IMR-90 (cell line): Measurements from ENCODE around the gene MYLK4. TPM values are rescaled to one million over a fixed set of nuclear protein-coding genes. Genes with fewer than 3 reads are reported as not detected.

Source experiments
- ATAC-seq: fragments of 200-7000 bp; cut with Tn5 transposase; 2 replicates; pipeline ENCODE4 v1.9.1; 2020; ENCODE audit warnings: low read depth, mild to moderate bottlenecking, moderate library complexity
- BruUV-seq: library from RNA; stranded (reverse); fragments of 400-500 nt; replicated peaks from 2 replicates; lab custom pipeline; 2021; lab: Mats Ljungman, UMichigan
- CTCF ChIA-PET: fragments of 300-600 bp; formaldehyde crosslinking; extraction: SDS; loops from one replicate; lab custom pipeline; 2021; ENCODE audit warnings: antibody characterized with exemption; lab: Yijun Ruan, JAX
- POLR2A ChIA-PET: fragments of 300-600 bp; sonication (Branson Sonifier 250); formaldehyde crosslinking; loops from one replicate; lab custom pipeline; 2022; ENCODE audit warnings: antibody characterized with exemption; ENCODE audit not compliant: unreplicated experiment; lab: Charles Lee
- DNase-seq: peaks from one replicate; pipeline ENCODE4 v3.0.0; 2013
- H2AFZ ChIP-seq: replicated peaks from 2 replicates; pipeline ENCODE3; 2013; ENCODE audit warnings: low read length, mild to moderate bottlenecking; ENCODE audit not compliant: poor library complexity
- H2AK5ac ChIP-seq: 2 replicates; pipeline ENCODE4 v1.6.1; 2013; ENCODE audit warnings: low read depth, low read length, inconsistent platforms
- H2AK9ac ChIP-seq: replicated peaks from 2 replicates; pipeline ENCODE3; 2013; ENCODE audit warnings: mild to moderate bottlenecking, low read depth, low read length, moderate library complexity; ENCODE audit not compliant: poor library complexity
- H2BK120ac ChIP-seq: 2 replicates; pipeline ENCODE4 v1.6.1; 2013; ENCODE audit warnings: low read depth, low read length, inconsistent platforms
- H2BK15ac ChIP-seq: 3 replicates; pipeline ENCODE4 v1.6.1; 2013; ENCODE audit warnings: low read depth, low read length, inconsistent platforms
- H2BK20ac ChIP-seq: 2 replicates; pipeline ENCODE4 v1.6.1; 2013; ENCODE audit warnings: low read depth, mild to moderate bottlenecking, inconsistent platforms, low read length, moderate library complexity
- H2BK5ac ChIP-seq: 2 replicates; pipeline ENCODE4 v1.6.1; 2013; ENCODE audit warnings: mild to moderate bottlenecking, low read depth, low read length, inconsistent platforms; ENCODE audit not compliant: poor library complexity, severe bottlenecking
- H3K14ac ChIP-seq: replicated peaks from 2 replicates; pipeline ENCODE4 v1.6.1; 2013; ENCODE audit warnings: low read depth, low read length, inconsistent platforms
- H3K18ac ChIP-seq: 2 replicates; pipeline ENCODE4 v1.6.1; 2013; ENCODE audit warnings: low read depth, low read length, control low read depth
- H3K23ac ChIP-seq: 2 replicates; pipeline ENCODE4 v1.6.1; 2013; ENCODE audit warnings: low read depth, low read length, inconsistent platforms
- H3K27ac ChIP-seq: 2 replicates; pipeline ENCODE4 v1.5.1; 2013; ENCODE audit warnings: mild to moderate bottlenecking, control low read depth, low read length; ENCODE audit not compliant: insufficient read depth
- H3K27me3 ChIP-seq: 2 replicates; pipeline ENCODE4 v1.6.1; 2013; ENCODE audit warnings: low read length; ENCODE audit not compliant: control insufficient read depth, insufficient read depth
- H3K36me3 ChIP-seq: 2 replicates; pipeline ENCODE4 v1.6.1; 2013; ENCODE audit warnings: low read length, mixed read lengths; ENCODE audit not compliant: control insufficient read depth, insufficient read depth
- H3K4ac ChIP-seq: 2 replicates; pipeline ENCODE4 v1.6.1; 2013; ENCODE audit warnings: low read depth, low read length, inconsistent platforms
- H3K4me1 ChIP-seq: 2 replicates; pipeline ENCODE4 v1.6.1; 2013; ENCODE audit warnings: low read length, mixed read lengths; ENCODE audit not compliant: control insufficient read depth, insufficient read depth
- H3K4me2 ChIP-seq: 2 replicates; pipeline ENCODE4 v1.6.1; 2013; ENCODE audit warnings: low read depth, mild to moderate bottlenecking, control low read depth, low read length, moderate library complexity
- H3K4me3 ChIP-seq: 2 replicates; pipeline ENCODE4 v1.5.1; 2013; ENCODE audit warnings: low read depth, mild to moderate bottlenecking, control low read depth, low read length, moderate library complexity; ENCODE audit not compliant: insufficient read depth
- H3K56ac ChIP-seq: 2 replicates; pipeline ENCODE4 v1.6.1; 2013; ENCODE audit warnings: low read length, inconsistent platforms; ENCODE audit not compliant: insufficient read depth; ENCODE audit errors: extremely low read depth
- H3K79me1 ChIP-seq, 2 experiments: 2 replicates each; pipeline ENCODE4 v1.6.1; 2013; ENCODE audit warnings: low read length in 2 of 2, inconsistent platforms in 1 of 2, low read depth in 1 of 2
- H3K9ac ChIP-seq: 2 replicates; pipeline ENCODE4 v1.6.1; 2013; ENCODE audit warnings: low read depth, low read length, control low read depth
- H3K9me1 ChIP-seq: 2 replicates; pipeline ENCODE4 v1.6.1; 2013; ENCODE audit warnings: low read length, inconsistent platforms; ENCODE audit not compliant: insufficient read depth
- H3K9me3 ChIP-seq: 2 replicates; pipeline ENCODE4 v1.6.1; 2013; ENCODE audit warnings: low read length; ENCODE audit not compliant: control insufficient read depth, insufficient read depth
- H4K20me1 ChIP-seq: 2 replicates; pipeline ENCODE4 v1.6.1; 2013; ENCODE audit warnings: low read length, inconsistent platforms; ENCODE audit not compliant: insufficient read depth
- H4K5ac ChIP-seq: 2 replicates; pipeline ENCODE4 v1.6.1; 2013; ENCODE audit warnings: mild to moderate bottlenecking, low read depth, low read length, control low read depth
- H4K8ac ChIP-seq, 2 experiments: 2 replicates each; pipeline ENCODE4 v1.6.1; 2013; ENCODE audit warnings: low read depth in 2 of 2, low read length in 2 of 2, control low read depth in 1 of 2, inconsistent platforms in 1 of 2
- H4K91ac ChIP-seq: 2 replicates; pipeline ENCODE4 v1.6.1; 2013; ENCODE audit warnings: low read depth, low read length, inconsistent platforms; ENCODE audit not compliant: insufficient read depth
- BHLHE40 ChIP-seq: fragments of 150-350 bp; IDR thresholded peaks from 2 replicates; pipeline ENCODE4 v1.6.1; 2016; ENCODE audit warnings: mild to moderate bottlenecking, low read depth, low read length
- CEBPB ChIP-seq: IDR thresholded peaks from 2 replicates; pipeline ENCODE4 v1.6.1; 2012; ENCODE audit warnings: low read depth, low read length, improper control_type of control experiment
- MAFK ChIP-seq: IDR thresholded peaks from 2 replicates; pipeline ENCODE4 v1.6.1; 2012; ENCODE audit warnings: low read depth, low read length, improper control_type of control experiment
- MAZ ChIP-seq: IDR thresholded peaks from 2 replicates; pipeline ENCODE4 v1.6.1; 2012; ENCODE audit warnings: low read depth, mild to moderate bottlenecking, low read length, improper control_type of control experiment, moderate library complexity, borderline replicate concordance
- NFE2L2 ChIP-seq: fragments of 150-350 bp; IDR thresholded peaks from 2 replicates; pipeline ENCODE4 v1.6.1; 2016; ENCODE audit warnings: low read depth, mild to moderate bottlenecking, low read length
- POLR2A ChIP-seq: IDR thresholded peaks from 2 replicates; pipeline ENCODE4 v1.6.1; 2012; ENCODE audit warnings: mild to moderate bottlenecking, low read depth, low read length
- RCOR1 ChIP-seq: IDR thresholded peaks from 2 replicates; pipeline ENCODE4 v1.6.1; 2012; ENCODE audit warnings: mild to moderate bottlenecking, low read length, improper control_type of control experiment; ENCODE audit not compliant: insufficient replicate concordance
- RFX5 ChIP-seq: IDR thresholded peaks from 2 replicates; pipeline ENCODE4 v1.8.0; 2012; ENCODE audit warnings: low read depth, mild to moderate bottlenecking, low read length, moderate library complexity
- WGBS, 2 experiments: methylation state at CpG; one replicate each; pipeline versions ENCODE4 v1.1.5 to v1.1.7; 2013; ENCODE audit warnings: missing lambda C conversion rate in 2 of 2; ENCODE audit not compliant: insufficient read length in 1 of 2; ENCODE audit errors: extremely low coverage in 2 of 2; 5-methylcytosine and 5-hydroxymethylcytosine counted together
- dilution Hi-C: fragments of 300-500 bp; cut with HindIII; formaldehyde crosslinking; loops from one replicate; pipeline ENCODE4 v1.14.3; 2018; ENCODE audit warnings: low sequenced_read_pairs; ENCODE audit not compliant: unreplicated experiment
- in situ Hi-C: fragments of 300-500 bp; cut with MboI; formaldehyde crosslinking; loops from 3 replicates; pipeline ENCODE4 v1.14.3; 2019; ENCODE audit warnings: low sequenced_read_pairs, inconsistent platforms, mixed read lengths
- intact Hi-C: fragments of 100-400 bp; cut with micrococcal nuclease; formaldehyde crosslinking; loops from 2 replicates; pipeline ENCODE4 v1.10.0; 2022
- polyA plus RNA-seq, 3 experiments: library from polyadenylated mRNA; depleted of rRNA; stranded (reverse); fragments of >200 nt; gene quantifications; 2 replicates each; pipeline ENCODE4 v1.2.3, GENCODE V29; 2012; ENCODE audit warnings: low replicate concordance in 1 of 3
- total RNA-seq: library from RNA; depleted of rRNA; stranded (reverse); fragments of >200 nt; gene quantifications from 2 replicates; pipeline ENCODE4 v1.2.3, GENCODE V29; 2012
- TF ChIP-seq, protein P1 (sequence below): fragments of 150-350 bp; IDR thresholded peaks from 2 replicates; pipeline ENCODE4 v1.6.1; 2016; ENCODE audit warnings: low read depth, mild to moderate bottlenecking, low read length, moderate library complexity, borderline replicate concordance
- TF ChIP-seq, protein P2 (sequence below): conservative IDR thresholded peaks from 2 replicates; pipeline ENCODE4 v1.5.1; 2012; ENCODE audit warnings: mild to moderate bottlenecking, low read depth, low read length, improper control_type of control experiment

Gene MYLK4
- total and polyA plus RNA-seq, 2 of the 4 experiments (the other 2 are of a cell fraction): under 0.01 to 0.07 TPM

- H4K8ac ChIP-seq: no peak overlapping the region
- WGBS, 2 experiments: 100% methylated on average over 1 of the region's 5 CpGs; no CpG with 5 or more reads in 1 of the 2 experiments
- H3K9ac ChIP-seq: no peak overlapping the region
- no peak overlapping the region for H3K4ac ChIP-seq
- H3K56ac ChIP-seq: no peak overlapping the region
- in situ Hi-C loops (loop anchor here (10.0 kb wide), 1 partner anchor 1158 kb away; no protein-coding TSS in a partner anchor), dilution Hi-C loops (no loop called here), intact Hi-C loops (no loop called here)
- peaks cover 7% of the 10 kb centered on the region for H3K4me1 ChIP-seq
- no peaks in the 10 kb centered on the region for H3K9me3 ChIP-seq
- no peaks in the 10 kb centered on the region; a peak in 1 of 4 replicates for H3K79me1 ChIP-seq
- no peaks in the 10 kb centered on the region for H3K36me3 ChIP-seq
- no TSS peak for BruUV-seq
- no peak overlapping the region for H3K18ac ChIP-seq
- no peak overlapping the region for H4K5ac ChIP-seq
- no peak overlapping the region for H2BK120ac ChIP-seq
- H4K91ac ChIP-seq: no peak overlapping the region
- no peaks in the 10 kb centered on the region; the same call in 1 of the 2 replicates for H4K20me1 ChIP-seq
- H3K4me3 ChIP-seq: no peak overlapping the region
- H3K14ac ChIP-seq: no peak overlapping the region
- no peaks in the 10 kb centered on the region; the same call in 1 of the 2 replicates for H3K9me1 ChIP-seq
- no peak overlapping the region for H2BK15ac ChIP-seq
- H2BK20ac ChIP-seq: no peak overlapping the region
- H3K4me2 ChIP-seq: no peak overlapping the region
- no peak overlapping the region for H3K27ac ChIP-seq
- DNase-seq: no peak
- ChIA-PET POLR2A (no interaction called here), CTCF (no interaction called here)
- no peaks in the 10 kb centered on the region for H3K27me3 ChIP-seq
- H2AK5ac ChIP-seq: no peak overlapping the region
- TF ChIP-seq CEBPB (no peak), RFX5 (no peak), NFE2L2 (no peak), RCOR1 (no peak), POLR2A (no peak), MAFK (no peak), BHLHE40 (no peak), MAZ (no peak)
- TF ChIP-seq, protein P1, sequence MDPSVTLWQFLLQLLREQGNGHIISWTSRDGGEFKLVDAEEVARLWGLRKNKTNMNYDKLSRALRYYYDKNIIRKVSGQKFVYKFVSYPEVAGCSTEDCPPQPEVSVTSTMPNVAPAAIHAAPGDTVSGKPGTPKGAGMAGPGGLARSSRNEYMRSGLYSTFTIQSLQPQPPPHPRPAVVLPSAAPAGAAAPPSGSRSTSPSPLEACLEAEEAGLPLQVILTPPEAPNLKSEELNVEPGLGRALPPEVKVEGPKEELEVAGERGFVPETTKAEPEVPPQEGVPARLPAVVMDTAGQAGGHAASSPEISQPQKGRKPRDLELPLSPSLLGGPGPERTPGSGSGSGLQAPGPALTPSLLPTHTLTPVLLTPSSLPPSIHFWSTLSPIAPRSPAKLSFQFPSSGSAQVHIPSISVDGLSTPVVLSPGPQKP: no peak
- TF ChIP-seq, protein P2, sequence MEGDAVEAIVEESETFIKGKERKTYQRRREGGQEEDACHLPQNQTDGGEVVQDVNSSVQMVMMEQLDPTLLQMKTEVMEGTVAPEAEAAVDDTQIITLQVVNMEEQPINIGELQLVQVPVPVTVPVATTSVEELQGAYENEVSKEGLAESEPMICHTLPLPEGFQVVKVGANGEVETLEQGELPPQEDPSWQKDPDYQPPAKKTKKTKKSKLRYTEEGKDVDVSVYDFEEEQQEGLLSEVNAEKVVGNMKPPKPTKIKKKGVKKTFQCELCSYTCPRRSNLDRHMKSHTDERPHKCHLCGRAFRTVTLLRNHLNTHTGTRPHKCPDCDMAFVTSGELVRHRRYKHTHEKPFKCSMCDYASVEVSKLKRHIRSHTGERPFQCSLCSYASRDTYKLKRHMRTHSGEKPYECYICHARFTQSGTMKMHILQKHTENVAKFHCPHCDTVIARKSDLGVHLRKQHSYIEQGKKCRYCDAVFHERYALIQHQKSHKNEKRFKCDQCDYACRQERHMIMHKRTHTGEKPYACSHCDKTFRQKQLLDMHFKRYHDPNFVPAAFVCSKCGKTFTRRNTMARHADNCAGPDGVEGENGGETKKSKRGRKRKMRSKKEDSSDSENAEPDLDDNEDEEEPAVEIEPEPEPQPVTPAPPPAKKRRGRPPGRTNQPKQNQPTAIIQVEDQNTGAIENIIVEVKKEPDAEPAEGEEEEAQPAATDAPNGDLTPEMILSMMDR: no peak
- no peak overlapping the region for H2AFZ ChIP-seq
- no peak overlapping the region for H2BK5ac ChIP-seq
- no peak overlapping the region for H2AK9ac ChIP-seq
- ATAC-seq: no peak
- H3K23ac ChIP-seq: no peak overlapping the region
These were observed 1.9 kb upstream of the MYLK4 start for GRCh38 chr6:2752477-2753109.
